Measurements from ENCODE around the gene GNG7.

DNA sequence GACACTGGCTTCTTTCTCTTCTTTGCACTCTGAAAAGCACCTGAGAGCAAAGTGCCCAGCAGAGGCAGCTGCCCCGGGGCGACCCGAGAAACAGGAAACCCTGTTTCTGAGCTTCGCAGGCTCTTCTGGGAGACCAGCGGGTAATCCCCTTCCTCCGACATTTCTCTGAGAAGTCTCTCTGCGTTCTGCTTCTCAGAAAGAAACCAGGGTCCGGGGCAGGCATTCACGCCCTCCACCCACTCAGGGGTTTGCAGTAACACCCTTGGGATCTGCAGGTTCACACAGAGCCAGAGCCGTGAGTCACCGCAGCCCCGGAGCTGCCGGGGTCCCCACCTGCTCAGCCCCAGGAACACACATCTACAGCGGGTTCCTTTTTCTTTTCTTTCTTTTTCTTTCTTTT, 140.6 kb downstream of the GNG7 start:
- TF ChIP-seq, protein P1, sequence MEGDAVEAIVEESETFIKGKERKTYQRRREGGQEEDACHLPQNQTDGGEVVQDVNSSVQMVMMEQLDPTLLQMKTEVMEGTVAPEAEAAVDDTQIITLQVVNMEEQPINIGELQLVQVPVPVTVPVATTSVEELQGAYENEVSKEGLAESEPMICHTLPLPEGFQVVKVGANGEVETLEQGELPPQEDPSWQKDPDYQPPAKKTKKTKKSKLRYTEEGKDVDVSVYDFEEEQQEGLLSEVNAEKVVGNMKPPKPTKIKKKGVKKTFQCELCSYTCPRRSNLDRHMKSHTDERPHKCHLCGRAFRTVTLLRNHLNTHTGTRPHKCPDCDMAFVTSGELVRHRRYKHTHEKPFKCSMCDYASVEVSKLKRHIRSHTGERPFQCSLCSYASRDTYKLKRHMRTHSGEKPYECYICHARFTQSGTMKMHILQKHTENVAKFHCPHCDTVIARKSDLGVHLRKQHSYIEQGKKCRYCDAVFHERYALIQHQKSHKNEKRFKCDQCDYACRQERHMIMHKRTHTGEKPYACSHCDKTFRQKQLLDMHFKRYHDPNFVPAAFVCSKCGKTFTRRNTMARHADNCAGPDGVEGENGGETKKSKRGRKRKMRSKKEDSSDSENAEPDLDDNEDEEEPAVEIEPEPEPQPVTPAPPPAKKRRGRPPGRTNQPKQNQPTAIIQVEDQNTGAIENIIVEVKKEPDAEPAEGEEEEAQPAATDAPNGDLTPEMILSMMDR (conservative IDR thresholded peaks at IDR 0.05; ENCODE audit: low read depth, low read length) = no peak
- no peak for TF ChIP-seq EZH2phosphoT487 (IDR thresholded peaks at IDR 0.05; ENCODE audit: borderline replicate concordance, low read length)
